ENCODE measurements around the gene RAD51B.

RAD51B gene

GRCh38 chr14:68753690-68754089 is 934.1 kb downstream of the RAD51B start (continued):
- TF ChIP-seq ZNF114 (tag by site-specific recombination; IDR thresholded peaks at IDR 0.05) (no peak), ZNF398 (tag by site-specific recombination; IDR thresholded peaks at IDR 0.05) (no peak), ZNF274 (IDR thresholded peaks at IDR 0.05; ENCODE audit: low read length) (no peak), ZNF274 (tag by site-specific recombination; IDR thresholded peaks at IDR 0.05; ENCODE audit: borderline replicate concordance) (no peak), ZNF830 (tag by site-specific recombination; IDR thresholded peaks at IDR 0.05; ENCODE audit: low read depth) (no peak)

- TF ChIP-seq, protein P1, sequence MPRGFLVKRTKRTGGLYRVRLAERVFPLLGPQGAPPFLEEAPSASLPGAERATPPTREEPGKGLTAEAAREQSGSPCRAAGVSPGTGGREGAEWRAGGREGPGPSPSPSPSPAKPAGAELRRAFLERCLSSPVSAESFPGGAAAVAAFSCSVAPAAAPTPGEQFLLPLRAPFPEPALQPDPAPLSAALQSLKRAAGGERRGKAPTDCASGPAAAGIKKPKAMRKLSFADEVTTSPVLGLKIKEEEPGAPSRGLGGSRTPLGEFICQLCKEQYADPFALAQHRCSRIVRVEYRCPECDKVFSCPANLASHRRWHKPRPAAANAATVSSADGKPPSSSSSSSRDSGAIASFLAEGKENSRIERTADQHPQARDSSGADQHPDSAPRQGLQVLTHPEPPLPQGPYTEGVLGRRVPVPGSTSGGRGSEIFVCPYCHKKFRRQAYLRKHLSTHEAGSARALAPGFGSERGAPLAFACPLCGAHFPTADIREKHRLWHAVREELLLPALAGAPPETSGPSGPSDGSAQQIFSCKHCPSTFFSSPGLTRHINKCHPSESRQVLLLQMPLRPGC (tag by site-specific recombination; IDR thresholded peaks at IDR 0.05): no peak
- no peak for TF ChIP-seq SP2 (tag by site-specific recombination; IDR thresholded peaks at IDR 0.05)
- no peak for TF ChIP-seq ZNF138 (tag by site-specific recombination; IDR thresholded peaks at IDR 0.05; ENCODE audit: borderline replicate concordance)
- no peak for TF ChIP-seq ZNF19 (tag by site-specific recombination; IDR thresholded peaks at IDR 0.05; ENCODE audit: low read depth)
- TF ChIP-seq ZNF701 (tag by site-specific recombination; IDR thresholded peaks at IDR 0.05): no peak
- TF ChIP-seq ZNF416 (tag by site-specific recombination; IDR thresholded peaks at IDR 0.05): no peak
- TF ChIP-seq PRDM10 (tag by site-specific recombination; IDR thresholded peaks at IDR 0.05): no peak
- no peak for TF ChIP-seq ZNF449 (tag by site-specific recombination; IDR thresholded peaks at IDR 0.05)
- TF ChIP-seq, protein P2, sequence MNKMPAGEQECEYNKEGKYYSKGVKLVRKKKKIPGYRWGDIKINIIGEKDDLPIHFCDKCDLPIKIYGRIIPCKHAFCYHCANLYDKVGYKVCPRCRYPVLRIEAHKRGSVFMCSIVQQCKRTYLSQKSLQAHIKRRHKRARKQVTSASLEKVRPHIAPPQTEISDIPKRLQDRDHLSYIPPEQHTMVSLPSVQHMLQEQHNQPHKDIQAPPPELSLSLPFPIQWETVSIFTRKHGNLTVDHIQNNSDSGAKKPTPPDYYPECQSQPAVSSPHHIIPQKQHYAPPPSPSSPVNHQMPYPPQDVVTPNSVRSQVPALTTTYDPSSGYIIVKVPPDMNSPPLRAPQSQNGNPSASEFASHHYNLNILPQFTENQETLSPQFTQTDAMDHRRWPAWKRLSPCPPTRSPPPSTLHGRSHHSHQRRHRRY (tag by site-specific recombination; IDR thresholded peaks at IDR 0.05): no peak
- POLR2A ChIA-PET: no interaction called here
These were observed 935.4 kb downstream of the RAD51B start for GRCh38 chr14:68755016-68755353.

More at GRCh38 chr14:68755016-68755353, 935.4 kb downstream of the RAD51B start:
- H3K9me3 ChIP-seq (ENCODE audit: control insufficient read depth, insufficient read depth, low read depth, low read length): no peaks in the 10 kb centered on the region
- H3K27ac ChIP-seq (ENCODE audit: extremely low read depth, low read depth, low read length): no peak overlapping the region
- H3K4me1 ChIP-seq (ENCODE audit: control insufficient read depth, insufficient read depth, low read length): no peaks in the 10 kb centered on the region
- H3K36me3 ChIP-seq (ENCODE audit: control insufficient read depth in 2 of 2, insufficient read depth in 1 of 2, low read length in 2 of 2): no peaks in the 10 kb centered on the region
- no peak overlapping the region for H3K4me3 ChIP-seq (ENCODE audit: low read depth, low read length)
- CTCF ChIA-PET: interaction anchor here (0.7 kb wide), 1 partner anchor 19 kb away, joined by 3 read pairs; no protein-coding TSS in a partner anchor

All from HEK293 (cell line).